ENCODE results near the gene TALDO1. TPM values are rescaled to one million over a fixed set of nuclear protein-coding genes. Genes with fewer than 3 reads are reported as not detected.

Gene TALDO1
- polyA plus RNA-seq, 1 of the 3 experiments (the other 2 are of a cell fraction), result 103 TPM

DNA sequence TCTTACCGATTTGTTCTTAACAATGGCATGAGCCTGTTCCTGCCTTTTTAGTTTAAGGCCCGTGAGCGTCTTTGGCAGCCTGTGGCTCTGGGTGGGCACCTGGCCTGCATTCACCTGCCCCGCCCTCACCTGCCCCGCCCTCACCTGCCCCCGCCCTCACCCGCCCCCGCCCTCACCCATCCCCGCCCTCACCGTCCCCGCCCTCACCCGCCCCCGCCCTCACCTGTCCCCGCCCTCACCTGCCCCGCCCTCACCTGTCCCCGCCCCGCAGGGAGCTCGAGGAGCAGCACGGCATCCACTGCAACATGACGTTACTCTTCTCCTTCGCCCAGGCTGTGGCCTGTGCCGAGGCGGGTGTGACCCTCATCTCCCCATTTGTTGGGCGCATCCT, 15.8 kb downstream of the TALDO1 start:
- H3K36me3 ChIP-seq (replicated peaks in 1 of 2; ENCODE audit: control insufficient read depth in 1 of 2, insufficient read depth in 2 of 2, low read length in 1 of 2), result peaks cover 24 to 42% of the 10 kb centered on the region in 2 experiments
- H3K27me3 ChIP-seq (ENCODE audit: insufficient read depth), result no peaks in the 10 kb centered on the region
- peak overlapping the region; percentile 39 to 47; a peak in 2 of 4 replicates for H3K27ac ChIP-seq (ENCODE audit: low read depth in 2 of 2, low read length in 1 of 2)
- TF ChIP-seq EZH2phosphoT487 (IDR thresholded peaks at IDR 0.05; ENCODE audit: borderline replicate concordance, low read depth) (no peak), MEF2A (IDR thresholded peaks at IDR 0.05; ENCODE audit: borderline replicate concordance, low read depth) (no peak), TEAD4 (IDR thresholded peaks at IDR 0.05; ENCODE audit: borderline replicate concordance, insufficient read depth) (no peak), TCF12 (IDR thresholded peaks at IDR 0.05) (no peak), FOSL2 (IDR thresholded peaks at IDR 0.05; ENCODE audit: borderline replicate concordance, low read depth) (no peak), MXI1 (IDR thresholded peaks at IDR 0.05; ENCODE audit: low read depth, low read length) (no peak), GATA2 (CRISPR knock-in tag; IDR thresholded peaks at IDR 0.05) (no peak), NRF1 (IDR thresholded peaks at IDR 0.05; ENCODE audit: low read depth, low read length) (no peak), EP300 (IDR thresholded peaks at IDR 0.05; ENCODE audit: borderline replicate concordance in 1 of 2, low read depth in 1 of 2, low read length in 1 of 2) (no peak), JUND (IDR thresholded peaks at IDR 0.05) (no peak)
- TF ChIP-seq, protein P1, sequence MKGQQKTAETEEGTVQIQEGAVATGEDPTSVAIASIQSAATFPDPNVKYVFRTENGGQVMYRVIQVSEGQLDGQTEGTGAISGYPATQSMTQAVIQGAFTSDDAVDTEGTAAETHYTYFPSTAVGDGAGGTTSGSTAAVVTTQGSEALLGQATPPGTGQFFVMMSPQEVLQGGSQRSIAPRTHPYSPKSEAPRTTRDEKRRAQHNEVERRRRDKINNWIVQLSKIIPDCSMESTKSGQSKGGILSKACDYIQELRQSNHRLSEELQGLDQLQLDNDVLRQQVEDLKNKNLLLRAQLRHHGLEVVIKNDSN (IDR thresholded peaks at IDR 0.05; ENCODE audit: borderline replicate concordance, low read depth), result no peak
- TF ChIP-seq, protein P2, sequence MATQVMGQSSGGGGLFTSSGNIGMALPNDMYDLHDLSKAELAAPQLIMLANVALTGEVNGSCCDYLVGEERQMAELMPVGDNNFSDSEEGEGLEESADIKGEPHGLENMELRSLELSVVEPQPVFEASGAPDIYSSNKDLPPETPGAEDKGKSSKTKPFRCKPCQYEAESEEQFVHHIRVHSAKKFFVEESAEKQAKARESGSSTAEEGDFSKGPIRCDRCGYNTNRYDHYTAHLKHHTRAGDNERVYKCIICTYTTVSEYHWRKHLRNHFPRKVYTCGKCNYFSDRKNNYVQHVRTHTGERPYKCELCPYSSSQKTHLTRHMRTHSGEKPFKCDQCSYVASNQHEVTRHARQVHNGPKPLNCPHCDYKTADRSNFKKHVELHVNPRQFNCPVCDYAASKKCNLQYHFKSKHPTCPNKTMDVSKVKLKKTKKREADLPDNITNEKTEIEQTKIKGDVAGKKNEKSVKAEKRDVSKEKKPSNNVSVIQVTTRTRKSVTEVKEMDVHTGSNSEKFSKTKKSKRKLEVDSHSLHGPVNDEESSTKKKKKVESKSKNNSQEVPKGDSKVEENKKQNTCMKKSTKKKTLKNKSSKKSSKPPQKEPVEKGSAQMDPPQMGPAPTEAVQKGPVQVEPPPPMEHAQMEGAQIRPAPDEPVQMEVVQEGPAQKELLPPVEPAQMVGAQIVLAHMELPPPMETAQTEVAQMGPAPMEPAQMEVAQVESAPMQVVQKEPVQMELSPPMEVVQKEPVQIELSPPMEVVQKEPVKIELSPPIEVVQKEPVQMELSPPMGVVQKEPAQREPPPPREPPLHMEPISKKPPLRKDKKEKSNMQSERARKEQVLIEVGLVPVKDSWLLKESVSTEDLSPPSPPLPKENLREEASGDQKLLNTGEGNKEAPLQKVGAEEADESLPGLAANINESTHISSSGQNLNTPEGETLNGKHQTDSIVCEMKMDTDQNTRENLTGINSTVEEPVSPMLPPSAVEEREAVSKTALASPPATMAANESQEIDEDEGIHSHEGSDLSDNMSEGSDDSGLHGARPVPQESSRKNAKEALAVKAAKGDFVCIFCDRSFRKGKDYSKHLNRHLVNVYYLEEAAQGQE (IDR thresholded peaks at IDR 0.05; ENCODE audit: low read depth, low read length), result no peak
- WGBS (ENCODE audit: low lambda C conversion rate), result 88% methylated on average over 24 of the region's 24 CpGs
- no peak overlapping the region for H3K4me3 ChIP-seq (ENCODE audit: low read depth in 2 of 2, low read length in 1 of 2)
- peak; percentile 24 for DNase-seq
- peaks cover 28% of the 10 kb centered on the region for H3F3A ChIP-seq (replicated peaks; ENCODE audit: insufficient read depth)
- H3K79me2 ChIP-seq (ENCODE audit: insufficient read depth), result no peaks in the 10 kb centered on the region
- CTCF ChIA-PET, result interaction anchor here (1.1 to 6.3 kb wide), 5 partner anchors 13 to 101 kb away, joined by 3 to 31 read pairs (median 24); partner anchors contain the start of genes GATD1 and TALDO1
- no peaks in the 10 kb centered on the region for H3K9me3 ChIP-seq
- H3K9me2 ChIP-seq, result no peaks in the 10 kb centered on the region
- POLR2A ChIA-PET, result interaction anchor here (1.1 kb wide), 1 partner anchor 26 kb away, joined by 3 read pairs; the partner anchor contains the start of gene CEND1
- no peak overlapping the region for H3K9ac ChIP-seq
- H4K20me1 ChIP-seq (ENCODE audit: insufficient read depth), result peaks cover 9% of the 10 kb centered on the region
- no peak overlapping the region for H2AFZ ChIP-seq (ENCODE audit: low read depth)
- H3K4me2 ChIP-seq, result no peak overlapping the region
- peaks cover 5 to 9% of the 10 kb centered on the region in 2 experiments; a peak in 2 of 4 replicates for H3K4me1 ChIP-seq (ENCODE audit: control insufficient read depth in 1 of 2, insufficient read depth in 2 of 2, low read depth in 1 of 2, low read length in 1 of 2)

All from SK-N-SH (cell line).